Measurements from ENCODE around the gene GLI3. TPM values are rescaled to one million over a fixed set of nuclear protein-coding genes. Genes with fewer than 3 reads are reported as not detected.

Gene GLI3
- total and polyA plus RNA-seq, 2 of the 8 experiments (the other 6 are each of a cell fraction or from before 2014, with no cell fraction given): 8.0 to 31.1 TPM

- DNase-seq (ENCODE audit: low read depth in 1 of 2, low spot score in 2 of 2) (no peak), FAIRE-seq (no peak)
- no peaks in the 10 kb centered on the region for H4K20me1 ChIP-seq (replicated peaks in 1 of 2; ENCODE audit: control insufficient read depth in 1 of 2, insufficient read depth in 2 of 2, low read length in 2 of 2)
- H3K79me2 ChIP-seq (ENCODE audit: control insufficient read depth in 1 of 2, insufficient read depth in 2 of 2, low read length in 2 of 2): no peaks in the 10 kb centered on the region
- no peak overlapping the region for H3K27ac ChIP-seq (ENCODE audit: low read depth, low read length)
- H3K4me2 ChIP-seq (ENCODE audit: insufficient read depth in 1 of 2, low read depth in 2 of 2, low read length in 2 of 2): no peak overlapping the region
- no peaks in the 10 kb centered on the region for H3K4me1 ChIP-seq (replicated peaks in 1 of 4; ENCODE audit: control insufficient read depth in 3 of 4, insufficient read depth in 4 of 4, low read length in 3 of 4)
- H3K9me3 ChIP-seq (ENCODE audit: insufficient read depth in 2 of 2, low read depth in 1 of 2, low read length in 1 of 2): no peaks in the 10 kb centered on the region
- H2BK120ac ChIP-seq (replicated peaks; ENCODE audit: low read depth, low read length): no peak overlapping the region
- no peak overlapping the region for H2BK12ac ChIP-seq (ENCODE audit: low read depth, low read length)
- no peak overlapping the region for H3K23ac ChIP-seq (ENCODE audit: insufficient read length)
- H3K23me2 ChIP-seq (ENCODE audit: low read depth, low read length): no peaks in the 10 kb centered on the region; the same call in 1 of the 2 replicates
- TF ChIP-seq KDM1A (IDR thresholded peaks at IDR 0.05; ENCODE audit: borderline replicate concordance, low read length) (no peak), FOSL1 (IDR thresholded peaks at IDR 0.05; ENCODE audit: insufficient read depth, low read depth, low read length) (no peak), CEBPB (IDR thresholded peaks at IDR 0.05; ENCODE audit: low read depth, low read length) (no peak), YY1 (IDR thresholded peaks at IDR 0.05; ENCODE audit: low read depth, low read length) (no peak)
- no peak overlapping the region for H2AK5ac ChIP-seq (ENCODE audit: low read depth, low read length)
- H3K4ac ChIP-seq (replicated peaks; ENCODE audit: insufficient read length, low read depth, low read length): no peak overlapping the region
- H3K9ac ChIP-seq (replicated peaks in 1 of 4; ENCODE audit: extremely low read depth in 1 of 4, low read depth in 3 of 4, low read length in 3 of 4): no peak overlapping the region
- H3K14ac ChIP-seq (ENCODE audit: insufficient read length): no peak overlapping the region
- H3K36me3 ChIP-seq (ENCODE audit: control insufficient read depth in 2 of 4, insufficient read depth in 4 of 4, low read length in 3 of 4): no peaks in the 10 kb centered on the region
- no peak overlapping the region for H2BK15ac ChIP-seq (ENCODE audit: low read length)
- no peak overlapping the region for H4K8ac ChIP-seq (ENCODE audit: extremely low read depth, insufficient read depth, low read length)
- no peak overlapping the region for H3K56ac ChIP-seq (replicated peaks; ENCODE audit: insufficient read length, low read depth, low read length)
- no peak overlapping the region for H2BK5ac ChIP-seq (ENCODE audit: low read depth, low read length)
- H4K91ac ChIP-seq (replicated peaks; ENCODE audit: insufficient read length, low read length): no peak overlapping the region
- 83% methylated on average over 6 of the region's 6 CpGs; no CpG with 5 or more reads in 1 of the 2 experiments for WGBS, 2 experiments (ENCODE audit: extremely low coverage in 1 of 2, insufficient coverage in 1 of 2, insufficient read length in 1 of 2, insufficient replicate concordance in 2 of 2, low coverage in 1 of 2, low lambda C conversion rate in 2 of 2, missing lambda C conversion rate in 1 of 2)
- H3K79me1 ChIP-seq (ENCODE audit: low read depth, low read length): no peaks in the 10 kb centered on the region
- no peaks in the 10 kb centered on the region for H3K27me3 ChIP-seq (replicated peaks in 1 of 4; ENCODE audit: control insufficient read depth in 3 of 4, extremely low read depth in 1 of 4, insufficient read depth in 3 of 4, low read length in 3 of 4)
- no peak overlapping the region for H3K18ac ChIP-seq (ENCODE audit: extremely low read depth, low read length)
- H2AFZ ChIP-seq (ENCODE audit: low read length): no peak overlapping the region
- H2BK20ac ChIP-seq (ENCODE audit: low read length): no peak overlapping the region
- ChIA-PET CTCF (ENCODE audit: partially characterized antibody) (no interaction called here), POLR2A (ENCODE audit: partially characterized antibody) (no interaction called here)
- H3K4me3 ChIP-seq (ENCODE audit: extremely low read depth in 1 of 4, insufficient read depth in 2 of 4, low read depth in 3 of 4, low read length in 4 of 4): no peak overlapping the region
- no peak overlapping the region for H4K5ac ChIP-seq (ENCODE audit: insufficient read length, low read depth, low read length)
Observed at GRCh38 chr7:41912851-41913567, 324.0 kb downstream of the GLI3 start.
